ENCODE measurements around the gene CHI3L1. TPM values are rescaled to one million over a fixed set of nuclear protein-coding genes. Genes with fewer than 3 reads are reported as not detected.

The CHI3L1 gene
- total RNA-seq, 1 experiment from 2014 or later, result not detected

DNA sequence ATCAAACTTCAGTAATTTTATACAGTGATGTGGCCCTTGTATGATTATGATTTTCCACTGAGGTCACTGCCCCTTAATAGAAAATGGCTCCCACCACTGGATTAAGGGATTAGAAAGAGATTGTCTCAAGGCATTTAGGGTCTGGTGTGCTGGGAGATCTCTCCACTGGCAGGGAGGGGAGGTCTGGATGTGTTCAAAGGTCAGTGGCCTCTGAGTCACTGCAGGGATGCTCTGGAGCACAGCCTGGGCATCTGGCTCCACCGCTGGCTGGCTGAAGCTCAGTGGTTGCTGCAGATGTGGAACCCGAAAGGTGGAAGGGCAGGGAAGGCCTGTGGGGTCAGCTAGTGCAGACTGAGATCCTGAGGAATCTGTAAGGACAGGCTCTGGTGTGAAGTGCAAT is 18.3 kb upstream of the CHI3L1 start:
- H4K91ac ChIP-seq (ENCODE audit: insufficient read length, low read depth, low read length), result no peak overlapping the region
- H3K23me2 ChIP-seq (ENCODE audit: insufficient read length, low read depth, low read length, poor library complexity, severe bottlenecking), result no peaks in the 10 kb centered on the region
- no peak overlapping the region for H3K23ac ChIP-seq (ENCODE audit: insufficient read length, low read depth, low read length)
- H3K14ac ChIP-seq (ENCODE audit: insufficient read depth, low read length), result no peak overlapping the region
- peaks cover 5% of the 10 kb centered on the region in 2 experiments for H3K4me1 Mint-ChIP-seq
- H3T11ph ChIP-seq (ENCODE audit: low read length), result no peak overlapping the region
- H3K4ac ChIP-seq (ENCODE audit: low read depth, low read length), result no peak overlapping the region
- no peak overlapping the region for H2BK12ac ChIP-seq (ENCODE audit: insufficient read length, low read depth, low read length)
- no peak overlapping the region for H3K9ac ChIP-seq (ENCODE audit: extremely low read depth, insufficient read length, low read length)
- no peak overlapping the region for H4K5ac ChIP-seq (ENCODE audit: insufficient read length, low read depth, low read length)
- no peak overlapping the region for H2BK120ac ChIP-seq (ENCODE audit: low read depth, low read length, poor library complexity, severe bottlenecking)
- H2AK5ac ChIP-seq (ENCODE audit: insufficient read length, low read length), result no peak overlapping the region
- H3K18ac ChIP-seq (ENCODE audit: insufficient read length, low read depth, low read length), result no peak overlapping the region
- no peak overlapping the region for H3K4me2 ChIP-seq (ENCODE audit: insufficient read depth, insufficient read length, low read length)
- H3K27ac ChIP-seq (ENCODE audit: insufficient read length, low read depth, low read length), result no peak overlapping the region
- H3K27me3 Mint-ChIP-seq (ENCODE audit: low read depth), result peaks cover 24% of the 10 kb centered on the region
- H2AFZ ChIP-seq (ENCODE audit: low read length), result no peak overlapping the region
- H4K20me1 ChIP-seq (ENCODE audit: control insufficient read depth, insufficient read depth, insufficient read length), result no peaks in the 10 kb centered on the region
- H2BK5ac ChIP-seq (ENCODE audit: insufficient read length, low read length), result no peak overlapping the region
- no peaks in the 10 kb centered on the region for H3K79me2 ChIP-seq (ENCODE audit: insufficient read depth, low read length)
- H2BK15ac ChIP-seq (ENCODE audit: low read depth, low read length), result no peak overlapping the region
- no peaks in the 10 kb centered on the region for H3K36me3 Mint-ChIP-seq (ENCODE audit: insufficient read depth in 1 of 3, low read depth in 3 of 3)
- H3K79me1 ChIP-seq (ENCODE audit: insufficient read depth, low read depth, low read length, poor library complexity, severe bottlenecking), result no peaks in the 10 kb centered on the region
- no peak overlapping the region for H3K4me3 Mint-ChIP-seq
- no peak overlapping the region for H2BK20ac ChIP-seq (ENCODE audit: low read depth, low read length, poor library complexity, severe bottlenecking)
- no peak overlapping the region for H3K27ac Mint-ChIP-seq
- no peaks in the 10 kb centered on the region for H3K9me3 Mint-ChIP-seq
- no CpG with 5 or more reads among the region's 2 CpGs for WGBS (ENCODE audit: extremely low coverage, insufficient read length, low lambda C conversion rate)
- H4K8ac ChIP-seq (replicated peaks; ENCODE audit: insufficient read length, low read depth, low read length), result no peak overlapping the region
- DNase-seq, result no peak
- no peaks in the 10 kb centered on the region for H3K4me1 ChIP-seq (ENCODE audit: insufficient read depth, low read length)
- TF ChIP-seq CTCF (conservative IDR thresholded peaks at IDR 0.05), result no peak
- peaks cover 2% of the 10 kb centered on the region; the same call in 1 of the 2 replicates for H3K27me3 ChIP-seq (ENCODE audit: insufficient read depth, low read length)
- no peaks in the 10 kb centered on the region for H3K9me3 ChIP-seq (ENCODE audit: control insufficient read depth, low read depth, low read length)
- H3K56ac ChIP-seq (ENCODE audit: insufficient read length, low read depth, low read length), result no peak overlapping the region
